Measurements from ENCODE around the gene CERS6. TPM values are rescaled to one million over a fixed set of nuclear protein-coding genes. Genes with fewer than 3 reads are reported as not detected.

The CERS6 gene
- total RNA-seq, 1 experiment from 2014 or later = 8.3 TPM

DNA sequence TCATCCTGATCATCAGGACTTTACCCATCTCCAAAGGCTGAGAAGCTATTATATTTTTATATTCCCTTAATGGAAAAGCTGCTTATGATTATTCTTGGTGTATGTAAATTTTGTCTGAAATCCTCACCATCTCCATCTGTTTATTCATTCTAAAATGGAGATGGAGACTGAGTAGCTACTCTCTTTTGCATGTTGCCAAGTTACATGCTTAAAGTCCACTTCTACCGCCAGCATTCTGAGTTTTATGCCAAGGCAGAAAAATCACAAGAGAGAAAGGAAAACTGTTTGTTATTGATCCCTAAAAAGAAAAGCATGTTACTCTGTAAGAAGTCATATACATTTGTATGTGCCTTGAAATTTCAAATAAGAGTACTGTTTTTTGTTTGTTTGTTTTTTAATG, 252.0 kb downstream of the CERS6 start:
- no peak overlapping the region for H2AFZ ChIP-seq
- intact Hi-C loops (cut with micrococcal nuclease; ENCODE audit: unreplicated experiment) = no loop called here
- no TSS peak for BruUV-seq (replicated peaks)
- H3K9me2 ChIP-seq (ENCODE audit: insufficient read depth) = no peaks in the 10 kb centered on the region
- H3K36me3 ChIP-seq (ENCODE audit: low read depth) = no peaks in the 10 kb centered on the region
- H3K4me1 ChIP-seq (replicated peaks; ENCODE audit: insufficient read depth) = no peaks in the 10 kb centered on the region
- no peaks in the 10 kb centered on the region for H3K27me3 ChIP-seq (ENCODE audit: insufficient read depth, low read depth)
- no peak for TF ChIP-seq CTCF (conservative IDR thresholded peaks at IDR 0.05)
- no peak for TF ChIP-seq EZH2 (IDR thresholded peaks at IDR 0.05; ENCODE audit: low read depth)
- no peak overlapping the region for H3K27ac ChIP-seq
- H3K4me3 ChIP-seq = no peak overlapping the region
- CTCF ChIA-PET = no interaction called here
- POLR2A ChIA-PET (ENCODE audit: unreplicated experiment) = no interaction called here
- no peaks in the 10 kb centered on the region for H3K79me2 ChIP-seq (ENCODE audit: low read depth)
- no peaks in the 10 kb centered on the region for H3F3A ChIP-seq (ENCODE audit: insufficient read depth, low read depth)
- no peaks in the 10 kb centered on the region for H4K20me1 ChIP-seq (ENCODE audit: insufficient read depth)
- no peak overlapping the region for H3K4me2 ChIP-seq
- no peak for DNase-seq
- no peaks in the 10 kb centered on the region for H3K9me3 ChIP-seq (ENCODE audit: insufficient read depth, low read depth)

DNA sequence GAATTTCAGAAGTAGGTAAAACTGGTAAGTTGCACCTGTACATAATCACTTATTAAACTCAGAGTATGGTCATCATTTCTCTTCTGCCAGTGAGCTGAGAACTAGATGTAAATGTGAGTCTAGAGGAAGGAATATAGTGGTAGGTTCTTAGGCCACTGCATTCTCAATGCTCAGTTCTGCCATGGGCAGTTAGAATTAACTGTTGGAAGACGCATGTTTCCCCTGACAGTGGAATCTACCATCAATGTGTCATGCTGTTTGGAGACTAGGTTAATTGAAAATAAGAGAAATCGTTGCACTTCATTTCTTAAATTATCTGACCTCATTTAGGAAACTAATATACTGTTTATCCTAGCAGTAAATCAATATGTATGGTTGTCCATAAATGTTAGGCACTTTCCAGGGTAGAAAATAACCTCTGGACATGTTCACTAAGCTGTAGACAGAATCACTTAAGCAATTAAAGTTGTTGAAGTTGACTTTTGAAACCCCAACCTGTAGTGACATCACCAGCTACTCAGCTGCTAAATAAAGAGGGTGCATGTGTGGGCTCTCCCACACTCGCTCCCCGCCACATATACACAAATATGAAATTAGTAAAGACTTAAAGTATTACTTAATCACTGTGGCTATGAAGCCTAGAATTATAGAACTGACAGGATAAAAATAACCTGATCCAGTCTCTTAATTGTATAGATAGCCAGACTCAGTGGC, 254.8 kb downstream of the CERS6 start:
- Histone ChIP-seq H3F3A (ENCODE audit: insufficient read depth, low read depth) (no peaks in the 10 kb centered on the region), H3K27ac (no peak overlapping the region), H4K20me1 (ENCODE audit: insufficient read depth) (no peaks in the 10 kb centered on the region), H3K27me3 (ENCODE audit: insufficient read depth, low read depth) (no peaks in the 10 kb centered on the region), H3K9me2 (ENCODE audit: insufficient read depth) (no peaks in the 10 kb centered on the region), H3K79me2 (ENCODE audit: low read depth) (no peaks in the 10 kb centered on the region), H3K4me2 (no peak overlapping the region), H3K9me3 (ENCODE audit: insufficient read depth, low read depth) (no peaks in the 10 kb centered on the region), H3K4me3 (no peak overlapping the region), H3K36me3 (ENCODE audit: low read depth) (no peaks in the 10 kb centered on the region), H3K4me1 (replicated peaks; ENCODE audit: insufficient read depth) (no peaks in the 10 kb centered on the region), H2AFZ (no peak overlapping the region)
- CTCF ChIA-PET = no interaction called here
- POLR2A ChIA-PET (ENCODE audit: unreplicated experiment) = interaction anchor here (0.5 kb wide), 1 partner anchor 257 kb away, joined by 5 read pairs; no protein-coding TSS in a partner anchor
- BruUV-seq (replicated peaks) = no TSS peak
- TF ChIP-seq CTCF (conservative IDR thresholded peaks at IDR 0.05) (no peak), EZH2 (IDR thresholded peaks at IDR 0.05; ENCODE audit: low read depth) (no peak)
- intact Hi-C loops (cut with micrococcal nuclease; ENCODE audit: unreplicated experiment) = no loop called here
- no peak for DNase-seq

DNA sequence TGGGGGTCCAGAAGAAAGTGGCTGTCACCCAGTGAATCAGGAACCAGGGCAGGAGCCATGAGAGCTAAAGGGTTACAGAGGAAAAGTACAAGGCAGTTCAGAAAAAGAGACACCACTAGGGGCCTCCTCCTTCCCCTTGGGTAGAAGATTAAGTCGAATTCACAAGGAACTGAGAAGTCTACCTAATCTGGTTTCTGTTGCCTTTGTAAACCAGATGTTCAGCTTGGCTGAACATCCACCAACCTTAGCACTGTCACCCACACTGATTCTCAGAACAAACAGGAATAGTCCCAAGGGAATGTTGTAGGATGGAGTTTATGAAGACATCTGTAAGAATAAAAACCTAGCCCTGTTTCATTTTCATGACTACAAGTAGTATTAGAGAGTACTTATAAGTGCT, 256.0 kb downstream of the CERS6 start:
- Histone ChIP-seq H3K79me2 (ENCODE audit: low read depth) (no peaks in the 10 kb centered on the region), H3K4me3 (no peak overlapping the region), H3K36me3 (ENCODE audit: low read depth) (no peaks in the 10 kb centered on the region), H2AFZ (no peak overlapping the region), H3K9me2 (ENCODE audit: insufficient read depth) (no peaks in the 10 kb centered on the region), H3K9me3 (ENCODE audit: insufficient read depth, low read depth) (no peaks in the 10 kb centered on the region), H3K4me2 (no peak overlapping the region), H3K4me1 (replicated peaks; ENCODE audit: insufficient read depth) (no peaks in the 10 kb centered on the region), H3K27me3 (ENCODE audit: insufficient read depth, low read depth) (no peaks in the 10 kb centered on the region), H3K27ac (no peak overlapping the region), H4K20me1 (ENCODE audit: insufficient read depth) (no peaks in the 10 kb centered on the region), H3F3A (ENCODE audit: insufficient read depth, low read depth) (no peaks in the 10 kb centered on the region)
- POLR2A ChIA-PET (ENCODE audit: unreplicated experiment) = interaction anchor here (0.6 kb wide), 1 partner anchor 167 kb away, joined by 10 read pairs; no protein-coding TSS in a partner anchor
- no peak for DNase-seq
- BruUV-seq (replicated peaks) = no TSS peak
- intact Hi-C loops (cut with micrococcal nuclease; ENCODE audit: unreplicated experiment) = no loop called here
- CTCF ChIA-PET = no interaction called here
- no peak for TF ChIP-seq EZH2 (IDR thresholded peaks at IDR 0.05; ENCODE audit: low read depth)
- no peak for TF ChIP-seq CTCF (conservative IDR thresholded peaks at IDR 0.05)
